VCaP (cell line): ENCODE results near the gene C2orf92.
"Not testable (repeated sequence)": the region's sequence is repeated elsewhere in the genome, so short reads cannot be mapped to it uniquely, and the experiment has no call there.

ENCODE experiments used
- H3K27ac ChIP-seq: fragments of 450-650 bp; 2 replicates; pipeline ENCODE4 v1.5.1; 2017
- CTCF ChIP-seq: fragments of 450-650 bp; conservative IDR thresholded peaks from 2 replicates; pipeline ENCODE4 v1.5.1; 2017; ENCODE audit warnings: mild to moderate bottlenecking, moderate library complexity

Gene C2orf92

DNA sequence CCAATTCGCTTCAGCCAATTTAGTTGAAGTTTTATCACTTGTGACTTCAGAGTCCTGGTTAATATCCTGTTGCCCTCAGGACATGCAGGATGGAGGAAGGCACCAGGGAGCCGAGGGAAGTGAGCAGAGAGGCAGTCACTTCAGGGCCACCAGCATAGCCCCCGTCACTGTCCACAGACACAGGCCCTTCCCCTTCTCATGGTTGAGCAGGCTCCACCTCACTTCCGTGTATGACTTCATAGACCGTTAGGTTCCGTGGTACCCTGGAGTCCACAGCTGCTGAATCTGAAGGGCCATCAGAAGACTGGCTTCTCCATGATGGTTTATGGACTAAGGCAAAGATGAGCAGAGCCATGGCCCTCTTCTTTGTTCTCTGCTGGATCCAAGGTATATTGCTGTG is at the start of gene C2orf92:
C2orf92 (plus strand) TSS at position 266 of the 400 bp plus-strand sequence; CDS start at position 342, 76 bp downstream.
- TF ChIP-seq CTCF, result no peak
- no peak within 1 kb of the TSS for H3K27ac ChIP-seq

DNA sequence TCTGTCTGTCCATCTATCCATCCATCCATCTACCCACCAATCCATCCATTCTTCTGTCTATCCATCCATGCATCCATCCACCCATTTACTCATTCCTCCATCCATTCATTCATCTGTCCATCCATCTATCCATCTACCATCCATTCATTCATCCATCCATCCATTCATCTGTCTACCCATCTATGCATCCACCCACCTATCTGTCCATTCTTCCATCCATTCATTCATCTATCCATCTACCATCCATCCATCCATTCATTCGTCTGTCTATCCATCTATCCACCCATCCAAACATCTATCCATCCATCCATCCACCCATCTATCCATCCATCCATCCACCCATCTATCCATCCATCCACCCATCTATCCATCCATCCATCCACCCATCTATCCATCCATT is 49.0 kb upstream of the C2orf92 start:
- H3K27ac ChIP-seq, result not testable (repeated sequence)

GRCh38 chr2:97622976-97623375 is 46.5 kb upstream of the C2orf92 start:
- not testable (repeated sequence) for H3K27ac ChIP-seq

- not testable (repeated sequence) for H3K27ac ChIP-seq
Observed at GRCh38 chr2:97625354-97626048, 44.0 kb upstream of the C2orf92 start.

- not testable (repeated sequence) for H3K27ac ChIP-seq
Observed at GRCh38 chr2:97626049-97626430, 43.5 kb upstream of the C2orf92 start.

GRCh38 chr2:97644023-97644717 is 25.3 kb upstream of the C2orf92 start:
- H3K27ac ChIP-seq, result no peak overlapping the region
- TF ChIP-seq CTCF, result no peak

GRCh38 chr2:97645112-97645694 is 24.3 kb upstream of the C2orf92 start:
- H3K27ac ChIP-seq, result peak overlapping the region; percentile 88

GRCh38 chr2:97645695-97646629 is 23.6 kb upstream of the C2orf92 start, which contains the start of gene COX5B:
TSS of gene COX5B (plus strand) at chr2:97646062. CDS start at chr2:97646087, 25 bp downstream.
- peak within 1 kb of the TSS; percentile 88 for H3K27ac ChIP-seq
- TF ChIP-seq CTCF, result no peak

More at GRCh38 chr2:97645112-97645694, 24.3 kb upstream of the C2orf92 start:
- no peak for TF ChIP-seq CTCF

DNA sequence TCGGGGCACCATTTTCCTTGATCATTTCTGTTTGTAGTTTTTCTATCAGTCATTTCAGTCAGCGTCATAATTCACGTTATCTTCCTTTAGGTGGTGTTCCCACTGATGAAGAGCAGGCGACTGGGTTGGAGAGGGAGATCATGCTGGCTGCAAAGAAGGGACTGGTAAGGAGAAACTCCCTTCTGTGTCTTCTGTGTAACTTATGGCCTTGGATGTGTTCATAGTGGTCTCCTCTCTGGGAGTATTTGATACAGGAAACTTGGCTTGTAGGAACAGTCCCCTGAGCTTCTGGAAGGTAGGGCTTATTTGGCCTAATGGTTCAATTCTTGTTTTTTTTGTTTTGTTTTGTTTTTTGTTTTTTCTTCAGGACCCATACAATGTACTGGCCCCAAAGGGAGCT is 22.5 kb upstream of the C2orf92 start:
- TF ChIP-seq CTCF, result no peak
- H3K27ac ChIP-seq, result peak overlapping the region; percentile 88; the same call in 1 of the 2 replicates
